ENCODE results near the gene NEBL. TPM values are rescaled to one million over a fixed set of nuclear protein-coding genes. Genes with fewer than 3 reads are reported as not detected.

NEBL gene
- total RNA-seq, 4 donors from 2014 or later: 33.9 to 66.0 (median 53.4) TPM

- 80 to 97% methylated on average over 4 of the region's 4 CpGs for WGBS, 2 donors
- no peaks in the 10 kb centered on the region for H3K27me3 ChIP-seq
- TF ChIP-seq, protein P1, sequence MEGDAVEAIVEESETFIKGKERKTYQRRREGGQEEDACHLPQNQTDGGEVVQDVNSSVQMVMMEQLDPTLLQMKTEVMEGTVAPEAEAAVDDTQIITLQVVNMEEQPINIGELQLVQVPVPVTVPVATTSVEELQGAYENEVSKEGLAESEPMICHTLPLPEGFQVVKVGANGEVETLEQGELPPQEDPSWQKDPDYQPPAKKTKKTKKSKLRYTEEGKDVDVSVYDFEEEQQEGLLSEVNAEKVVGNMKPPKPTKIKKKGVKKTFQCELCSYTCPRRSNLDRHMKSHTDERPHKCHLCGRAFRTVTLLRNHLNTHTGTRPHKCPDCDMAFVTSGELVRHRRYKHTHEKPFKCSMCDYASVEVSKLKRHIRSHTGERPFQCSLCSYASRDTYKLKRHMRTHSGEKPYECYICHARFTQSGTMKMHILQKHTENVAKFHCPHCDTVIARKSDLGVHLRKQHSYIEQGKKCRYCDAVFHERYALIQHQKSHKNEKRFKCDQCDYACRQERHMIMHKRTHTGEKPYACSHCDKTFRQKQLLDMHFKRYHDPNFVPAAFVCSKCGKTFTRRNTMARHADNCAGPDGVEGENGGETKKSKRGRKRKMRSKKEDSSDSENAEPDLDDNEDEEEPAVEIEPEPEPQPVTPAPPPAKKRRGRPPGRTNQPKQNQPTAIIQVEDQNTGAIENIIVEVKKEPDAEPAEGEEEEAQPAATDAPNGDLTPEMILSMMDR (IDR thresholded peaks at IDR 0.05): no peak
- TF ChIP-seq POLR2A (IDR thresholded peaks at IDR 0.05): no peak
- no peaks in the 10 kb centered on the region for H3K4me1 ChIP-seq
- H3K9me3 ChIP-seq: no peaks in the 10 kb centered on the region
- H3K36me3 ChIP-seq: peaks cover 0 to 9% (median 0%) of the 10 kb centered on the region in 3 donors
- no peak for DNase-seq
- no peak overlapping the region for H3K27ac ChIP-seq
- no peak overlapping the region for H3K4me3 ChIP-seq
- intact Hi-C loops (cut with DNase I): no loop called here
These were observed 34.1 kb downstream of the NEBL start for GRCh38 chr10:20863008-20863407.

- no peak for DNase-seq
- intact Hi-C loops (cut with DNase I): no loop called here
- WGBS, 2 donors: 0 to 4% methylated on average over 2 of the region's 2 CpGs
These were observed 38.6 kb downstream of the NEBL start for GRCh38 chr10:20858292-20859124.

GRCh38 chr10:20856484-20856883 lies 40.6 kb downstream of the NEBL start:
- TF ChIP-seq, protein P1 (IDR thresholded peaks at IDR 0.05): no peak
- TF ChIP-seq POLR2A (IDR thresholded peaks at IDR 0.05): no peak
- intact Hi-C loops (cut with DNase I): no loop called here
- Histone ChIP-seq H3K4me1 (no peaks in the 10 kb centered on the region), H3K27me3 (no peaks in the 10 kb centered on the region), H3K9me3 (no peaks in the 10 kb centered on the region), H3K27ac (no peak overlapping the region), H3K36me3 (no peaks in the 10 kb centered on the region), H3K4me3 (no peak overlapping the region)
- DNase-seq: no peak
- WGBS, 2 donors: 53 to 63% methylated on average over 1 of the region's 1 CpG

More at GRCh38 chr10:20858292-20859124, 38.6 kb downstream of the NEBL start:
- TF ChIP-seq, protein P1 (IDR thresholded peaks at IDR 0.05): peak in 5 of 6 experiments; percentile 40 to 64 (median 41)
- no peak for TF ChIP-seq POLR2A (IDR thresholded peaks at IDR 0.05)
- H3K27me3 ChIP-seq: no peaks in the 10 kb centered on the region
- H3K9me3 ChIP-seq: no peaks in the 10 kb centered on the region
- no peak overlapping the region for H3K27ac ChIP-seq
- H3K4me3 ChIP-seq: no peak overlapping the region
- no peaks in the 10 kb centered on the region for H3K4me1 ChIP-seq
- H3K36me3 ChIP-seq: no peaks in the 10 kb centered on the region

DNA sequence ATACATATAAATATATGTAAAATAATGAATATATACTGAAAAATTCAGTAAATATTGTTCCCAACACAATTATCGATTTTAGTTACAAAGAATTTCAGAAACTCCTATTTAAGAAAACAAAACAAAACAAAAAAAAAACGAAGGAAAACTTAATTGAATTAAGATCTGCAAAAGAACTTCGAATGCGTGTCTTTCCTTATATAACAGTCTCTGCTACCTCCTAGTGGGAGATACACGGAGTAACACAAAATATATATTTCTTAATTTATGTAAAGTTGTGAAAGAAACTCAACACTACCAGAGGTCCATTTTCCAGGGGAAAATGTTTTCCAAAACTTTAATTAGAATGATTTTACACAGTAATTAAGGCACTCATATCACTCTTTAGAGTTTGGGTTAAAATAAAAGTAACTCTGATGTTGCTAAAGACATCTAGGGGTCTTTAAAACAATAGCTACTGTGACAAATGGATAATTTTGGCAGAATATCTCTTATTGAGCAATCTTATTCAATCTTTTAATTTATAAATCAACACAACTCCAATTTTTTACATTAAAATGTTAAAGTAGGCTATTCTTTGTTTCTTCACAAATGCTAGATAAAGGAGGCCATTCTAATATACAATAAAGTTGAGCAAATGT lies 41.6 kb downstream of the NEBL start:
- Histone ChIP-seq H3K36me3 (no peaks in the 10 kb centered on the region), H3K4me1 (no peaks in the 10 kb centered on the region), H3K9me3 (no peaks in the 10 kb centered on the region), H3K4me3 (no peak overlapping the region), H3K27ac (no peak overlapping the region), H3K27me3 (no peaks in the 10 kb centered on the region)
- DNase-seq: no peak
- WGBS, 2 donors: 19 to 24% methylated on average over 5 of the region's 5 CpGs
- intact Hi-C loops (cut with DNase I): no loop called here
- no peak for TF ChIP-seq POLR2A (IDR thresholded peaks at IDR 0.05)
- TF ChIP-seq, protein P1 (IDR thresholded peaks at IDR 0.05): peak in 3 of 6 experiments; percentile 16 to 41 (median 19)

DNA sequence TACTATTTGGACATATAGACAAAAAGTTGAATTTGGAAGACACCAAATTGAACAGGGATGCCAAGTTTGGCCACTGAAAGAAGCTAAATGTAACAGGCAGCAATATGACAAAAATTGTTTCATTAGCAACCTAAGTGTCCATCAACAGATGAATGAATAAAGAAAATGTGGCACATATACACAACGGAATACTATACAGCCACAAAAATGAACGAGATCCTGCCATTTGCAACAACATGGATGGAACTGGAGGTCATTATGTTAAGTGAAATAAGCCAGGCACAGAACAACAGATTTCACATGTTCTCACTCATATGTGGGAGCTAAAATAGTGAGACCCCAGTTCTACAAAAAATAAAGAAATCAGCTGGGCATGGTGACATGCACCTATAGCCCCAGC lies 43.8 kb downstream of the NEBL start:
- intact Hi-C loops (cut with DNase I): no loop called here
- peaks cover 0 to 4% (median 0%) of the 10 kb centered on the region in 3 donors for H3K36me3 ChIP-seq
- no peak for DNase-seq
- TF ChIP-seq, protein P1 (IDR thresholded peaks at IDR 0.05): no peak
- TF ChIP-seq POLR2A (IDR thresholded peaks at IDR 0.05): no peak
- H3K9me3 ChIP-seq: no peaks in the 10 kb centered on the region
- H3K4me1 ChIP-seq: no peaks in the 10 kb centered on the region
- H3K27ac ChIP-seq: no peak overlapping the region
- H3K4me3 ChIP-seq: no peak overlapping the region
- WGBS, 2 donors: 87 to 89% methylated on average over 2 of the region's 2 CpGs
- no peaks in the 10 kb centered on the region for H3K27me3 ChIP-seq
